ENCODE results near the gene SLC10A3.
A peak's percentile ranks its signal among the peaks of the same experiment; 100 is the strongest.

SLC10A3 gene

DNA sequence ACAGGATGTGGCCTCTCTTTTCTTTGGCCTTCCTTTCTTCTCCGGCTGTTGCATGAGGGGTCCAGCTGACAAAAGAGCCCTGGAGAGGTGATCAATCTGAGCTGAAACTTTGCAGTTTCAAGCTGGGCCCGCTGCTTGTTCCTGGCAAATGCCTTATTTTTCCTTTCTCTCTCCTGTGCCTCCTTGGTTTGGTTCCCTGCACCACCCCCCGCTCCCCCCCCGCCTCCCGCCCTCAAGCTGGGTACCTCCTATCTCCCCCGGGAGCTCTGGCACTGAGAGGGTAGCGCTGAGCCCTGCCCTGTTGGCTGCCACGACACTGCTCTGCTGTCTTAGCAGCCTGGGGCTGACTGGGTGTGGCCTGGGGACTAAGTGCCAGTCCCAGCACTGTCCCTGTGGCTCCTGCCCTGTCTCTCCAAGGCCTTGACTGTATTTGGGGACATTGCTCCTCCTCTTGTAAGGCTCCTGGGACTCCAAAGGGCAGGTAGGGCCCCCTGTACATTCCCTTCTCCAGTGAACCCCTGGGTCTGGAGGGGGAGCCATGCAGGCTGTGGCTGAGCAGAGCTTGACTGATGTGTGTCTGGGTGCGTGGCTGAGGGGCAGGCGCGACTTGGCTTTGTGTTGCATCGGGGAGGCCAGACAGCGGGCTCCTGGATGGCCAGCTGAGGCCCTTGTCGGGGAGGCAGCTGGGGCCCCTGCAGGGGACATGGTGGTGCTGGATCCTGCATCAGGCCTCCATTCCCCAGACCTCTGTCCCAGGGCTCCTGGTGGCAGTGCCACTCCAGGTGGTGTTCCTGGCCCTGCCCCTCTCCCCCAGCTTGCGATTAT, 31.3 kb downstream of the SLC10A3 start:
- Histone ChIP-seq H3K4me1 (ENCODE audit: control insufficient read depth, insufficient read depth, low read length) (peaks cover 11% of the 10 kb centered on the region), H3K27me3 (ENCODE audit: control insufficient read depth, insufficient read depth, low read length) (no peaks in the 10 kb centered on the region), H3K9ac (ENCODE audit: low read depth, low read length) (peak overlapping the region; percentile 86), H3K9me3 (replicated peaks; ENCODE audit: low read length) (no peaks in the 10 kb centered on the region), H3K36me3 (ENCODE audit: insufficient read depth, low read length) (peaks cover 24% of the 10 kb centered on the region), H3K4me3 (ENCODE audit: low read length) (peak overlapping the region; percentile 80), H3K4me2 (ENCODE audit: low read length) (peak overlapping the region; percentile 97)

DNA sequence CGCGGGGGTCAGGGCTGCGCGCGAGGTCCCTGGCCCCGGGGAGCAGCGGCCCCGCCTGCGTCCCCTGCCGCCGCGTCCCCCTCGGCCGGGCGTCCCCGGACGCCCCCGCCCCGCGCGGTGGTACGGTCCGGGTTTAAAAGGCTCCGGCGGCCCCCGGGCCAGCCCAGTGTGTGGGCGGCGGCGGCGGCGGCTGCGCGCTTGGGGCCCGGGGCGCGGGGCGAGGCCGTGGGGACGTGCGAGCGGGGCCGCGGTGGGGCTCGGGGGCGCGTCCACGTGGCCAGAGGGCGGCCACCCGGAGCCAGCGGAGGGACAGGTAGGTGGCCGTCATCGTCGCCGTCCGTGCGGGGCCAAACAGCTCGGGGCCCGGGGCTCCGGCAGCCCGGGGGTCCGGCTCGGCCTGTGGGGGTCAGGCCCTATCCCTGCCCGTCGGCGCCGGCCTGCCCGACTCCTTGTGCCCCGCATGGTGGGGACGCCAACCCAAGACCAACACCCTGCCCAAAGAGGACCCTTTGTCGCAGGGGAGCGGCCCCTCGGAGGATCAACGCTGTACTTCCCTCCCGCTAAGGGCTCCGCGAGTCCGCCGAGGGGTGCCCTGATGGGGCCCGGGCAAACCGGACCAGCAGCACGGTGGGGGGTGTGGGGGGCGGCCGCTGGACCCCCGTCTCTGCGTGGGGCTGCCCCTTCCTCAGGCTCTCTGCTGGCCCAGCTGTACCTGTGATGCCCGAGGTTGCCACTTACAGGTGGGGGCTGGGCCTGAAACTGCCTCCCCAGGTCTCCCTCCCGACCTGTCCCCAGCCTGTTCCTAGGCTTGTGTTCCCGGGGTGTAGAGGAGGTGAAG, 32.1 kb downstream of the SLC10A3 start, which contains the start of gene PLXNA3:
TSS of gene PLXNA3 (plus strand) at position 166 of the 838 bp plus-strand sequence. CDS start 1,903 bp downstream, outside the sequence.
- Histone ChIP-seq H3K9ac (ENCODE audit: low read depth, low read length) (peak within 1 kb of the TSS; percentile 86), H3K36me3 (ENCODE audit: insufficient read depth, low read length) (peaks cover 24% of the 10 kb centered on the region), H3K27me3 (ENCODE audit: control insufficient read depth, insufficient read depth, low read length) (no peaks in the 10 kb centered on the region), H3K4me1 (ENCODE audit: control insufficient read depth, insufficient read depth, low read length) (peaks cover 11% of the 10 kb centered on the region), H3K4me2 (ENCODE audit: low read length) (peak within 1 kb of the TSS; percentile 97), H3K9me3 (replicated peaks; ENCODE audit: low read length) (no peaks in the 10 kb centered on the region), H3K4me3 (ENCODE audit: low read length) (peak within 1 kb of the TSS; percentile 80)

DNA sequence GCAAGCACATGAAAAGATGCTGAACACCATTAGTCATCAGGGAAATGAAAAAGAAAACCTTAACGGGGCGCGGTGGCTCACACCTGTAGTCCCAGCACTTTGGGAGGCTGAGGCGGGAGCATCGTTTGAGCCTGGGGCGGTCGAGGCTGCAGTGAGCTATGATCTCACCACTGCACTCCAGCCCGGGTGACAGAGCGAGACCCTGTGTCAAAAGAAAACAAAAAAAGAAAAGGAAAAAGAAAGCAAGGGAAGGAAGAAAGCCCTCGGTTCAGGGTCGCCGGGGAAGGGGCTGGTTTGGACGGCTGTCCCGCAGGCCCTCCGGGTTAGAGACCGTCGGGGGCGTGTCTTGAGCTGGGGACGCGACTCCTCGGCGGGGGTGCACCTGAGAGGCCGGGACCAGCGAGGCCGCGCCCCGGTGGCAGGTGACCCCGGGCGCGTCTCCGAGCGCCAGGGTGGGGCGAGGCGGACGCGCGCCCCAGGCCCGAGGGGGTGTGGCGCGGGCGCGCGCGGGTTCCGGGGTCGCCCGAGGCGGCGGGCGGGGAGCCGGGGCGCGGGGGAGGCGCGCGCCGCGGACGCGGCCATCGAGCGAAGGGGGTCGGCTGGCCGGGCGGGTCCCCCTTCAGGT, 32.8 kb downstream of the SLC10A3 start:
- peak overlapping the region; percentile 86 for H3K9ac ChIP-seq (ENCODE audit: low read depth, low read length)
- no peaks in the 10 kb centered on the region for H3K27me3 ChIP-seq (ENCODE audit: control insufficient read depth, insufficient read depth, low read length)
- H3K36me3 ChIP-seq (ENCODE audit: insufficient read depth, low read length), result peaks cover 21% of the 10 kb centered on the region
- H3K9me3 ChIP-seq (replicated peaks; ENCODE audit: low read length), result no peaks in the 10 kb centered on the region
- peak overlapping the region; percentile 97 for H3K4me2 ChIP-seq (ENCODE audit: low read length)
- peak overlapping the region; percentile 80 for H3K4me3 ChIP-seq (ENCODE audit: low read length)
- peaks cover 11% of the 10 kb centered on the region for H3K4me1 ChIP-seq (ENCODE audit: control insufficient read depth, insufficient read depth, low read length)

DNA sequence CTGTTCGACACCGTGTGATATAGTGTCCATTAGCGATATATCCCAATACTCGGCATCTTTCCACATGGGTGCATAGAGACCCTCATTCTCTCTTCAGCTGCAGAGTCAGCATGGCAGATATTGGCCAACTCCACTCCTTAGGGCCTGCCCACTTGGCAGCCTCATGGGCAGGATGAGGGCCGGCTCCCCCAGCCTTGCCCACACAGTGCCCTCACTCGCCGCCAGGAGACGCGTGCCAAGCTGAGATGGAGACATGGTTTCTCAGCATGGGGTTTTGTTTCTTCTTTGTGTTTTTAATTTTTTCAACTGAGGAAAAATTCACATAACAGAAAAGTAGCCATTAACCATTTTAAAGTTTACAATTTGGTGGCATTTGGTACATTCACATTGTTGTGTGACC, 37.6 kb downstream of the SLC10A3 start:
- Histone ChIP-seq H3K27me3 (ENCODE audit: control insufficient read depth, insufficient read depth, low read length) (no peaks in the 10 kb centered on the region), H3K36me3 (ENCODE audit: insufficient read depth, low read length) (peaks cover 23% of the 10 kb centered on the region), H3K4me2 (ENCODE audit: low read length) (no peak overlapping the region)

DNA sequence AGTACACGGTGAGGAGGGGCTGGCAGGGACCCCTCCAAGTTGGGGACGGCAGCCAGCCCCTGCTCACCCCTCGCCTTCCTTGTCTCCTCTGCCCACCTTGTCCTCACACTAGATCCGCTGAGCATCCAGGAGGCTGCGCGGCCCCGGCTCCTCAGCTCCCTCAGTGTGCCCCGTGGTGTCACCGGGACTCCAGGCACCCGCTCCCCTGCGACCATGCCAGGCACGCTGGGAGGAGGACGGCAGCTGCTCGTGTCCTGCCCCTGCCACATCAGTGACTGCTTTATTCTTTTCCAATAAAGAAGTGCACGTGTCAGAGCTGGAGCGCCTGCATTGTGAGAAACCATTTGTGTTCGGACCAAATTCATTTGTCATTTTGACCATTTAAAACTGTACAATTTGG, 40.1 kb downstream of the SLC10A3 start:
- no peak overlapping the region for H3K4me3 ChIP-seq (ENCODE audit: low read length)
- no peaks in the 10 kb centered on the region for H3K27me3 ChIP-seq (ENCODE audit: control insufficient read depth, insufficient read depth, low read length)
- H3K9ac ChIP-seq (ENCODE audit: low read depth, low read length), result no peak overlapping the region
- no peak overlapping the region for H3K4me2 ChIP-seq (ENCODE audit: low read length)
- peaks cover 33% of the 10 kb centered on the region for H3K36me3 ChIP-seq (ENCODE audit: insufficient read depth, low read length)
- H3K4me1 ChIP-seq (ENCODE audit: control insufficient read depth, insufficient read depth, low read length), result peaks cover 5% of the 10 kb centered on the region
- H3K9me3 ChIP-seq (replicated peaks; ENCODE audit: low read length), result no peaks in the 10 kb centered on the region

More for the DNA sequence above, 37.6 kb downstream of the SLC10A3 start:
- Histone ChIP-seq H3K9ac (ENCODE audit: low read depth, low read length) (no peak overlapping the region), H3K4me3 (ENCODE audit: low read length) (no peak overlapping the region), H3K9me3 (replicated peaks; ENCODE audit: low read length) (no peaks in the 10 kb centered on the region), H3K4me1 (ENCODE audit: control insufficient read depth, insufficient read depth, low read length) (no peaks in the 10 kb centered on the region)

DNA sequence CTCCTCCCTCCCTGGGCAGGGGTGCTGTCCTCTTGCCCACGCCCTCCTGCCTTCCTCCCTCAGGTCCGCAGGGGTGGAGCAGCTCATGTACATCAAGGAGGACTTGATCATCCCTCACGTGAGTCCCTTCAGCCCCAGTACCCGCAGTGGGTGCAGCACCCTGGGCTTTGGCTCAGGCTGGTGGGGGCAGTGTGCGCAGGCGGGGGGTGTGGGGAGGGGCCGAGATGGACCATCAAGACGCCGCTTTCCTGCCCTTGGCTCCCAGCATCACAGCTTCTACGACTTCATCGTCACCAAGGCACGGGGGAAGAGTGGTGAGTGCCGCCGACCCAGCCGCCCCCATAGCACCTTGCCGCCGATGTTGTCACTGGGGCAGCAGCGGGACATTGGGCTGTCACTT, 40.8 kb downstream of the SLC10A3 start:
- no peaks in the 10 kb centered on the region for H3K27me3 ChIP-seq (ENCODE audit: control insufficient read depth, insufficient read depth, low read length)
- H3K36me3 ChIP-seq (ENCODE audit: insufficient read depth, low read length), result peaks cover 33% of the 10 kb centered on the region
- H3K4me3 ChIP-seq (ENCODE audit: low read length), result no peak overlapping the region
- H3K9ac ChIP-seq (ENCODE audit: low read depth, low read length), result no peak overlapping the region
- H3K9me3 ChIP-seq (replicated peaks; ENCODE audit: low read length), result no peaks in the 10 kb centered on the region
- no peak overlapping the region for H3K4me2 ChIP-seq (ENCODE audit: low read length)
- peaks cover 12% of the 10 kb centered on the region for H3K4me1 ChIP-seq (ENCODE audit: control insufficient read depth, insufficient read depth, low read length)

DNA sequence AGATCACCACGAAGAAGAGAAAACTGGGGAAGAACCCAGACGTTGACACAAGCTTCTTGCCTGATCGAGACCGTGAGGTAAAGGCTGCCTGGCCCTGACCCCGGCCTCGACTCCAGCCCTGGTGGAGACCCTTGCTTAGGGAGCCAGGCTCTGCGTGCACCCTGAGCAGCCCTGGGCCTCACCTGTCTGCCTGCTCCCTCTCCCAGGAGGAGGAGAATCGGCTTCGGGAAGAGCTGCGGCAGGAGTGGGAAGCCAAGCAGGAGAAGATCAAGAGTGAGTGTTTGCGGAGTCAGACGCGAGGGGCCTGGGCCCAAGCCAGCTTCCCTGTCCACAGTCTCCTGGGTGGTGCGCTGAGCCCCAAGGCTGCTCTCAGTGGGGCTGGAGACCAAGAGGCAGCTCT, 41.9 kb downstream of the SLC10A3 start:
- Histone ChIP-seq H3K27me3 (ENCODE audit: control insufficient read depth, insufficient read depth, low read length) (no peaks in the 10 kb centered on the region), H3K4me2 (ENCODE audit: low read length) (no peak overlapping the region), H3K4me1 (ENCODE audit: control insufficient read depth, insufficient read depth, low read length) (peaks cover 12% of the 10 kb centered on the region), H3K9ac (ENCODE audit: low read depth, low read length) (no peak overlapping the region), H3K4me3 (ENCODE audit: low read length) (no peak overlapping the region), H3K9me3 (replicated peaks; ENCODE audit: low read length) (no peaks in the 10 kb centered on the region), H3K36me3 (ENCODE audit: insufficient read depth, low read length) (peaks cover 33% of the 10 kb centered on the region)

DNA sequence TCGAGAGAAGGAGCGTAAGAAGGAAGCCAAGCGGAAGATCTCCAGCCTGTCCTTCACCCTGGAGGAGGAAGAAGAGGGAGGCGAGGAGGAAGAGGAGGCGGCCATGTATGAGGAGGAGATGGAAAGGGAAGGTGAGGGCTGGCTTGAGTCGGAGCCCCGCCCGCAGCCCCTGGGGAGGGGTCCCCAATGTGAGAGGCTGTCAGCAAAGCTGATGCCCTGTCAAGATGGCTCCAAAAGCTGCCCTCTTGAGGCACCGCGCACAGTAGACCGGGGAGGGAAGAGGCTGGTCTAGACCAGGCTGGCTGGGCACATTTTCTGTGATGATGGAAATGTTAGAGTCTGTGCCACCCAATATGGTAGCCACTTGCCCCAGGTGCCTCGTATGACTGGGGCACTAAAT, 44.0 kb downstream of the SLC10A3 start:
- no peak overlapping the region for H3K4me3 ChIP-seq (ENCODE audit: low read length)
- peaks cover 12% of the 10 kb centered on the region for H3K4me1 ChIP-seq (ENCODE audit: control insufficient read depth, insufficient read depth, low read length)
- no peaks in the 10 kb centered on the region for H3K9me3 ChIP-seq (replicated peaks; ENCODE audit: low read length)
- H3K9ac ChIP-seq (ENCODE audit: low read depth, low read length), result no peak overlapping the region
- H3K36me3 ChIP-seq (ENCODE audit: insufficient read depth, low read length), result peaks cover 35% of the 10 kb centered on the region
- H3K4me2 ChIP-seq (ENCODE audit: low read length), result no peak overlapping the region
- no peaks in the 10 kb centered on the region for H3K27me3 ChIP-seq (ENCODE audit: control insufficient read depth, insufficient read depth, low read length)

DNA sequence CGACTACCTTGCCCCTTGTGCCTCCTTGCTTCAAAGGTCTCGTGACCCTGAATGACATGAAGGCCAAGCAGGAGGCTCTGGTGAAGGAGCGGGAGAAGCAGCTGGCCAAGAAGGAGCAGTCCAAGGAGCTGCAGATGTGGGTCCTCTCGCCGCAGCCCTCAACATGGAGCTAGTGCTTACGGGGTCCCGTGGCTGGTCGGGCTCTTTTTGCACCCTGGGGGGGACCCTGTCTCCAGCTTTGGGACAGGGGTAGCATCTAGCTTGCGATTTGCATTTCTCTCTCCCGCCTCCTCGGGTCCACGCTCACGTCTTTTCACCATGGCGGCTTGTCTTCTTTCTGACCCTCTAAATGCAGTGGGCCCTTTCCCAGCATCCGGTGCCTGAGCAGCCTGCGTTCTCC, 44.7 kb downstream of the SLC10A3 start:
- Histone ChIP-seq H3K9me3 (replicated peaks; ENCODE audit: low read length) (no peaks in the 10 kb centered on the region), H3K4me2 (ENCODE audit: low read length) (peak overlapping the region; percentile 91), H3K4me3 (ENCODE audit: low read length) (peak overlapping the region; percentile 81), H3K9ac (ENCODE audit: low read depth, low read length) (no peak overlapping the region), H3K4me1 (ENCODE audit: control insufficient read depth, insufficient read depth, low read length) (peaks cover 12% of the 10 kb centered on the region), H3K27me3 (ENCODE audit: control insufficient read depth, insufficient read depth, low read length) (no peaks in the 10 kb centered on the region), H3K36me3 (ENCODE audit: insufficient read depth, low read length) (peaks cover 35% of the 10 kb centered on the region)

DNA sequence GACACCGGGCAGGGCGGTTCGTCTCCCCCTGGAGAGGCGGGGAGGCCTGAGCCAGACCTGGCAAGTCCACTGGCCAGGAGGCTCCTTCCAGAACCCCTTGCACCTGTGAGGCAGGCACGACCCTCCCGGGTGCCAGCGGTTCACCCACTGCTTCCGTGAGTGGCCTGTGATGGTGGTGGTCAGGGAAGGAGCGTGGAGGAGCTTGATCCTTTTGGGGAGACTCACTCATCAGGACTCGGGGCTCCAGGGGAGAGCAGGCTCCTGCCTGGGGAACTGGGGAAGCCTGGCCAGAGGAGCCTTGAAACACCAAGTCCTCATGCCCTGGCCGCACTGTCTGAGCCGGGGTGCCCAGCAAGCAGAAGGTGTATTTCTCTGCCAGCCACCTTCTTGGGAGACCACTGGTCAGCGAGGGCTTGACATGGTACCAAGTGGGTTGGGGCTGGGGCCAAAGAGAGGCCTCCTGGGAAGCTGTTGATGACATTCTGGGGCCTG, 45.6 kb downstream of the SLC10A3 start:
- Histone ChIP-seq H3K4me3 (ENCODE audit: low read length) (peak overlapping the region; percentile 81), H3K9me3 (replicated peaks; ENCODE audit: low read length) (no peaks in the 10 kb centered on the region), H3K4me2 (ENCODE audit: low read length) (peak overlapping the region; percentile 91), H3K9ac (ENCODE audit: low read depth, low read length) (peak overlapping the region; percentile 91), H3K27me3 (ENCODE audit: control insufficient read depth, insufficient read depth, low read length) (no peaks in the 10 kb centered on the region), H3K4me1 (ENCODE audit: control insufficient read depth, insufficient read depth, low read length) (peaks cover 12% of the 10 kb centered on the region), H3K36me3 (ENCODE audit: insufficient read depth, low read length) (peaks cover 36% of the 10 kb centered on the region)
